Astrocyte of the spinal cord (primary cell): ENCODE measurements around the gene P2RY12.

Experiments used
- DNase-seq: peaks from one replicate; pipeline ENCODE4 v3.0.0; 2011; ENCODE audit warnings: low read depth, low spot score
- H3K4me3 ChIP-seq: 2 replicates; pipeline ENCODE4 v1.5.1; 2011; ENCODE audit warnings: low read depth, mild to moderate bottlenecking, low read length, moderate library complexity
- in situ Hi-C: cut with HindIII; loops from 2 replicates; pipeline ENCODE4 v1.10.0; 2017; ENCODE audit warnings: low sequenced_read_pairs
- TF ChIP-seq, protein P1 (sequence below): IDR thresholded peaks from 2 replicates; pipeline ENCODE4 v1.5.1; 2012; ENCODE audit warnings: low read depth, mild to moderate bottlenecking, low read length, inconsistent platforms

P2RY12 gene

DNA sequence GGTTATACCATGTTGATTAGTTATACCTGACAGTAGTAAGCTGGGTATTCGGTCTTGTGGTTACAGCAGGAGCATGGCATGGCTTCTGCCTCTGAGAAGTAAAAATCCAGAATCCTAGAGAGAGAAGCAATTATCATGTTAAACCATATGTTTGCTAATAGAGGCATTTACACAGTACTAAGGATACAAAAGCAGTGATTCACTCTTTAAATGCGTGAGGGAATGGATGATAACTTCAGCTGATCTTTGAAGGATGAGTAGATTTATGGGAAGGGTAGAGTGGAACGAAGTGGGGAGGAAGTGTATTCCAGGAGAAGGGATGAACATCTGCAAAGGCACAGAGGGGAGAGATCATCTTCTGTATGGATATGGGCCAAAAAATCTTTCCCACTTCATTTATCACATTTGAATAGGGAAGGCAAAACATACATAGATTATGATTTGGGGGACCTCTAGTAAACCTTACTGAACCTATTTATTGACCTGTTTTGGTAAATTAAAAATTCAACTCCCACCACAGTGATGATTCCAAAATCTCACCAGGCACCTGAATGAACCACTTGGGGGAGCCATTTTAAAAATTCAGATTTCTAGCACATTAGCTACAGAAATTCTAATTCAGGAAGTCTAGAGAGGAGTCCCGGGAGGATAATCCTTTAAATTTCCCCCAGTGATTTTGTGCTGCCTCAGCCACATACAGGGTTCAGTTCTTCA, 41.2 kb upstream of the P2RY12 start:
- no peak for DNase-seq
- in situ Hi-C loops: no loop called here
- TF ChIP-seq, protein P1, sequence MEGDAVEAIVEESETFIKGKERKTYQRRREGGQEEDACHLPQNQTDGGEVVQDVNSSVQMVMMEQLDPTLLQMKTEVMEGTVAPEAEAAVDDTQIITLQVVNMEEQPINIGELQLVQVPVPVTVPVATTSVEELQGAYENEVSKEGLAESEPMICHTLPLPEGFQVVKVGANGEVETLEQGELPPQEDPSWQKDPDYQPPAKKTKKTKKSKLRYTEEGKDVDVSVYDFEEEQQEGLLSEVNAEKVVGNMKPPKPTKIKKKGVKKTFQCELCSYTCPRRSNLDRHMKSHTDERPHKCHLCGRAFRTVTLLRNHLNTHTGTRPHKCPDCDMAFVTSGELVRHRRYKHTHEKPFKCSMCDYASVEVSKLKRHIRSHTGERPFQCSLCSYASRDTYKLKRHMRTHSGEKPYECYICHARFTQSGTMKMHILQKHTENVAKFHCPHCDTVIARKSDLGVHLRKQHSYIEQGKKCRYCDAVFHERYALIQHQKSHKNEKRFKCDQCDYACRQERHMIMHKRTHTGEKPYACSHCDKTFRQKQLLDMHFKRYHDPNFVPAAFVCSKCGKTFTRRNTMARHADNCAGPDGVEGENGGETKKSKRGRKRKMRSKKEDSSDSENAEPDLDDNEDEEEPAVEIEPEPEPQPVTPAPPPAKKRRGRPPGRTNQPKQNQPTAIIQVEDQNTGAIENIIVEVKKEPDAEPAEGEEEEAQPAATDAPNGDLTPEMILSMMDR: peak; percentile 35
- no peak overlapping the region for H3K4me3 ChIP-seq

DNA sequence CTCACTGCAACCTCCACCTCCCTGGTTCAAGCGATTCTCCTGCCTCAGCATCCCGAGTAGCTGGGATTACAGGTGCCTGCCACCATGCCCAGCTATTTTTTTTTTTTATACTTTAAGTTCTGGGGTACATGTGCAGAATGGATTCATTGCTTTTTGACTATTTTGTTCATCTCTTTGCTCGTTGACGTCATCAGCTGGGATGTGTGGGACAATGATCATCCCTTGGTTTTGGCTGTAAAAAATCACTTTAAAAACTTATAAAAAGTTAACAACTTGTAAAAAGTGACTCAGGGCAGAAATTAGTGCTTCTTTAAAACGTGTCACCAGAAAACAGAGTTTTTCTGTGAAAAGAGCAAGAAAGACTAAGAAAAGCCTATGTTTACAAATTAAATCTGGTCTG, 38.5 kb upstream of the P2RY12 start:
- no peak overlapping the region for H3K4me3 ChIP-seq
- TF ChIP-seq, protein P1: no peak
- DNase-seq: no peak
- in situ Hi-C loops: no loop called here

DNA sequence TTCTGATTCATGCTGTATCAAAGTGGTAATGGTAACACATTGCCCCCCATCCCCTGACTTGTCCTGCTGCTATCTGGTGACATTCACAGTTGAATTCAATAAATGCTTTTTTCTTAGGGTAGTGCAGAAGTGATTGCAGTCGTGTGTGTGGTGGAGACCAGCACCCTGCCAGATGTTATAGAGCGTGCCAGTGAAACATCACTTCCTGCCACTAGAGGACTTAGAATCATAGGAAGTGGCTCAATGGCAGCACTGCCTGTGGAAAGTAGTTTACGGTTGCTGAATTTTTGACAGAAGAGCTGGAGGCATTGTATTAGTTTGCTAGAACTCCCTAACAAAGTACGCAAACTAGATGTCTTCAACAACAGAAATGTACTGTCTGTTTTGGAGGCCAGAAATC, 37.4 kb upstream of the P2RY12 start:
- DNase-seq: no peak
- TF ChIP-seq, protein P1: peak; percentile 9
- no peak overlapping the region for H3K4me3 ChIP-seq
- in situ Hi-C loops: no loop called here

DNA sequence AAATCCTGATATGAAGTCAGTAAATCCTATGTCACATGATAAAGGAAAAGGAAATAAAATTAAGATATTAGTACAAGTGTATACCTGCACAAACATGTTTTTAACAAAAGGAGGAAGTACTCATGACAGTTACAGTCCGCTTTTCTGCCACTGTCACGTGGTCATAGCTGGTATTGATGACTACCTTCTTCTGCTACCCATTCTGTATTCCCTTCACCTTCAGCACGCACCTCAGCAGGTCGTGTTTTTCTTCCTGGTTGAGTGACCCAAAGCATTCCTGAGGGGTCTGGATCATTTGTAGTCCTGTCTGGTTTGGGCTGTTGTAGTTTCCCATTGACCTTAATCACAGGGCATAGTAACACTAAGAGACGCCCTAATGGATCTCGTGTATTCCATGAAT, 35.3 kb upstream of the P2RY12 start:
- TF ChIP-seq, protein P1: no peak
- in situ Hi-C loops: no loop called here
- no peak for DNase-seq
- no peak overlapping the region for H3K4me3 ChIP-seq

DNA sequence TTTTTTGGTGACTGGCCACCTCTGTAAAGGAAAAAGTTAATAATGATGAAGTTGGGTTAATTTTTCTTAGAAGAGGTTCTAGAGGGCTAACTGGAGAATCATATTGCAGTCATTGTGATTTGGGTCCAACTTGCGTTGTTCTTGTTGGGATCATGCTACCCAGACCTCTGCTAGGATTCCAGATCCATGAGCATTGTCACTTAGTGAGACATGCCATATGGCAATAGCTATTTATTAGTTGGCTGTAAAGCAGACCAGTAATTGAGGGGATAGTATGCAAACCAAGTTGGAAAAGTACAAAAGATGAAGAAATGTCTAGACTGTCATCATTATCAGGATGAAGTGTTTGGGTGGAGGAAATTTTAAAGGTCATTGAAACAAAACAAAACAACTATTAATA, 30.7 kb upstream of the P2RY12 start:
- DNase-seq: no peak
- TF ChIP-seq, protein P1: no peak
- in situ Hi-C loops: no loop called here

DNA sequence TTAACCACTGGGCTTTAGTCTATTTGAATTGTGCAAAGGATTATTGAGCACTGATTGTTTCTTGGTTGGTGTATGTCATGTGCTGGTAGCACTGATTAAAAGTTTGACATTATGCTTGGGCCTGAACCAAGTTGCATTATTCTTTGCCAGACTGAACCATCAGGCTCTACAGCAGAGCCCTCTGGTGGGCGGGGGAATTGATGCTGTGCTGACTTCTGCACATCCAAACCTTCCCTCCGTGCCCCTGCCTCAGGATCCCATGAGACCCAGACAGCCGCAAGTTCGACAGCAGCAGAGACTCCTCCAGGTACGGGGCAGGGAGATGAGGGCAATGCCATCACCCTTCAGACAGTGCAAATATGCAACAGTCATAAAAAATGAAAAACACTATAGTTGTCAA, 28.4 kb upstream of the P2RY12 start:
- DNase-seq: no peak

More for the DNA sequence above, 30.7 kb upstream of the P2RY12 start:
- H3K4me3 ChIP-seq: no peak overlapping the region

More for the DNA sequence above, 28.4 kb upstream of the P2RY12 start:
- TF ChIP-seq, protein P1: no peak
- no peak overlapping the region for H3K4me3 ChIP-seq
- in situ Hi-C loops: no loop called here
